ENCODE measurements around the gene SUMO4.

GRCh38 chr6:149425754-149426153, 25.7 kb downstream of the SUMO4 start:
- TF ChIP-seq CTCF (IDR thresholded peaks at IDR 0.05 in 2 of 3, conservative IDR thresholded peaks at IDR 0.05 in 1 of 3; ENCODE audit: control insufficient read depth in 2 of 3, extremely low read depth in 1 of 3, insufficient read depth in 1 of 3, low read depth in 3 of 3, low read length in 3 of 3), result no peak
- TF ChIP-seq RFX5 (IDR thresholded peaks at IDR 0.05; ENCODE audit: low read depth, low read length), result no peak
- TF ChIP-seq ELK1 (IDR thresholded peaks at IDR 0.05; ENCODE audit: low read depth, low read length), result no peak
- no peak for TF ChIP-seq MXI1 (IDR thresholded peaks at IDR 0.05; ENCODE audit: low read depth, low read length)
- no peak for TF ChIP-seq CHD2 (IDR thresholded peaks at IDR 0.05; ENCODE audit: borderline replicate concordance, low read depth, low read length)
- no peak for TF ChIP-seq JUNB (IDR thresholded peaks at IDR 0.05)
